GM19351 (cell line): ENCODE data around the gene ZNF439.
"Not testable (repeated sequence)": the region's sequence is repeated elsewhere in the genome, so short reads cannot be mapped to it uniquely, and the experiment has no call there.

Experiments
- ATAC-seq: cut with Tn5 transposase; IDR thresholded peaks from one replicate; pipeline ENCODE4 v1.9.1; 2021; ENCODE audit warnings: mild to moderate bottlenecking, moderate library complexity; ENCODE audit not compliant: unreplicated experiment

The ZNF439 gene

GRCh38 chr19:11848594-11849469, at the start of gene ZNF439:
Gene ZNF439, plus strand, starts transcription at chr19:11848726. Its CDS starts 142 bp downstream, at chr19:11848868.
- ATAC-seq: peak; percentile 50

GRCh38 chr19:11806354-11807098, 42.0 kb upstream of the ZNF439 start:
- ATAC-seq: no peak

- ATAC-seq: no peak
These were observed 41.5 kb upstream of the ZNF439 start for GRCh38 chr19:11807099-11807380.

- peak; percentile 17 for ATAC-seq
These were observed 34.9 kb upstream of the ZNF439 start for GRCh38 chr19:11813703-11814028.

GRCh38 chr19:11814029-11814699, 34.4 kb upstream of the ZNF439 start, which contains the start of gene ZNF440:
Gene ZNF440, plus strand, starts transcription at chr19:11814273. Its CDS starts 175 bp downstream, at chr19:11814448.
- peak; percentile 99 for ATAC-seq

- no peak for ATAC-seq
These were observed 33.9 kb upstream of the ZNF439 start for GRCh38 chr19:11814700-11815035.

GRCh38 chr19:11821474-11822109, 26.9 kb upstream of the ZNF439 start:
- no peak for ATAC-seq

- not testable (repeated sequence) for ATAC-seq
These were observed 19.3 kb upstream of the ZNF439 start for GRCh38 chr19:11828957-11829876.

GRCh38 chr19:11832253-11832912, 16.1 kb upstream of the ZNF439 start:
- no peak for ATAC-seq

- ATAC-seq: no peak
These were observed 15.0 kb upstream of the ZNF439 start for GRCh38 chr19:11833541-11833940.

GRCh38 chr19:11835626-11836066, 12.9 kb upstream of the ZNF439 start:
- ATAC-seq: not testable (repeated sequence)

- no peak for ATAC-seq
These were observed 4.8 kb upstream of the ZNF439 start for GRCh38 chr19:11843722-11844121.

- ATAC-seq: not testable (repeated sequence)
These were observed 911 bp upstream of the ZNF439 start for GRCh38 chr19:11847615-11848014.

- ATAC-seq: no peak
These were observed 329 bp upstream of the ZNF439 start for GRCh38 chr19:11848200-11848593.

- not testable (repeated sequence) for ATAC-seq
These were observed 1.8 kb downstream of the ZNF439 start for GRCh38 chr19:11850289-11850688.

- no peak for ATAC-seq
These were observed 4.8 kb downstream of the ZNF439 start for GRCh38 chr19:11853358-11853757.

- ATAC-seq: no peak
These were observed 8.2 kb downstream of the ZNF439 start for GRCh38 chr19:11856596-11857250.

- ATAC-seq: no peak
These were observed 12.2 kb downstream of the ZNF439 start for GRCh38 chr19:11860721-11861120.

GRCh38 chr19:11861301-11861700, 12.8 kb downstream of the ZNF439 start:
- ATAC-seq: no peak
